K562 (cell line): ENCODE data around the gene FLT1.

ENCODE experiments used
- EHMT2 ChIP-seq: fragments of 450-650 bp; IDR thresholded peaks from 2 replicates; pipeline ENCODE4 v1.6.1; 2018; ENCODE audit warnings: antibody characterized with exemption
- FOXA1 ChIP-seq: fragments of 450-650 bp; IDR thresholded peaks from 2 replicates; pipeline ENCODE4 v1.6.1; 2016; ENCODE audit warnings: mild to moderate bottlenecking, borderline replicate concordance
- FOXP1 ChIP-seq: sonication (generic); formaldehyde crosslinking; IDR thresholded peaks from 2 replicates; pipeline ENCODE4 v1.8.0; 2022; ENCODE audit warnings: mild to moderate bottlenecking, missing genetic modification reagents
- KDM5B ChIP-seq: fragments of 200-600 bp; sonication (generic); IDR thresholded peaks from 2 replicates; pipeline ENCODE4 v1.6.1; 2012; ENCODE audit warnings: low read depth, mild to moderate bottlenecking, moderate library complexity, low read length, control low read depth, inconsistent platforms; ENCODE audit not compliant: insufficient replicate concordance
- SRF ChIP-seq, 2 experiments: fragments of 250-450, 450-650 bp in 1 of 2; sonication (Bioruptor Pico) in 1 of 2; sonication (generic) in 1 of 2; formaldehyde crosslinking; IDR thresholded peaks; 2 replicates each; pipeline versions ENCODE4 v1.5.0 to v1.5.1; 2020 to 2022; ENCODE audit warnings: mild to moderate bottlenecking in 1 of 2, missing genetic modification reagents in 1 of 2
- TF ChIP-seq, protein P1 (sequence below): sonication (generic); formaldehyde crosslinking; IDR thresholded peaks from 2 replicates; pipeline ENCODE4 v1.8.0; 2022; ENCODE audit warnings: mild to moderate bottlenecking, missing genetic modification reagents

DNA sequence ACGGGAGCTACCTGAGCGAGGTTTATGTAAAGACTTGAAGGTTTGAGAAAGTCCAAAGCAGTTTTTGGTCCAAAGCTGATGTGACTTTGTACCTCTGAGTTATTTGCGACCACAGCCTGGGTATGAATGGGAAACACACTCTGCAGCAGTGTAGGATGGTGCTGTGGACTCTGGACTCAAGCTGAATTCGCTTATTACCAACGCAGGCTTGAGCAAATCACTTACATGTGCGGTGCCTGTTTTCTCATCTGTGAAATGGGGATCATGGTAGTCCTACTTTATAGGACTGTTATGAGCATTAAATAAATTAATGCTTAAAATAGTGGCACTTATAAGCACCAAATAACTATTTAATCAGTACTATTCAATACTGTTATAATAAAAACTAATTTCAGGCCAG is 180.0 kb downstream of the FLT1 start:
- TF ChIP-seq, protein P1, sequence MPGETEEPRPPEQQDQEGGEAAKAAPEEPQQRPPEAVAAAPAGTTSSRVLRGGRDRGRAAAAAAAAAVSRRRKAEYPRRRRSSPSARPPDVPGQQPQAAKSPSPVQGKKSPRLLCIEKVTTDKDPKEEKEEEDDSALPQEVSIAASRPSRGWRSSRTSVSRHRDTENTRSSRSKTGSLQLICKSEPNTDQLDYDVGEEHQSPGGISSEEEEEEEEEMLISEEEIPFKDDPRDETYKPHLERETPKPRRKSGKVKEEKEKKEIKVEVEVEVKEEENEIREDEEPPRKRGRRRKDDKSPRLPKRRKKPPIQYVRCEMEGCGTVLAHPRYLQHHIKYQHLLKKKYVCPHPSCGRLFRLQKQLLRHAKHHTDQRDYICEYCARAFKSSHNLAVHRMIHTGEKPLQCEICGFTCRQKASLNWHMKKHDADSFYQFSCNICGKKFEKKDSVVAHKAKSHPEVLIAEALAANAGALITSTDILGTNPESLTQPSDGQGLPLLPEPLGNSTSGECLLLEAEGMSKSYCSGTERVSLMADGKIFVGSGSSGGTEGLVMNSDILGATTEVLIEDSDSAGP = no peak
- TF ChIP-seq KDM5B (no peak), SRF (CRISPR knock-in tag; IDR thresholded peaks at IDR 0.05) (no peak), FOXA1 (no peak), EHMT2 (no peak), FOXP1 (CRISPR knock-in tag) (no peak)
